MM.1S (cell line): ENCODE measurements around the gene KIRREL3.

Experiments used
- DNase-seq: peaks from one replicate; pipeline ENCODE4 v3.0.0-alpha.2; 2015
- H2AFZ ChIP-seq: fragments of 300-600 bp; sonication (generic); 2 replicates; pipeline ENCODE4 v1.6.0; 2016; ENCODE audit warnings: antibody characterized with exemption, low read length
- H3F3A ChIP-seq: fragments of 300-600 bp; sonication (generic); 2 replicates; pipeline ENCODE4 v1.6.1; 2016; ENCODE audit warnings: mild to moderate bottlenecking, antibody characterized with exemption, low read length, moderate library complexity, mixed read lengths; ENCODE audit not compliant: insufficient read depth
- H3K27ac ChIP-seq: fragments of 300-600 bp; sonication (generic); 2 replicates; pipeline ENCODE4 v1.5.1; 2016; ENCODE audit warnings: mild to moderate bottlenecking, low read length
- H3K27me3 ChIP-seq: fragments of 300-600 bp; sonication (generic); replicated peaks from 2 replicates; pipeline ENCODE4 v1.6.0; 2016; ENCODE audit warnings: low read length; ENCODE audit not compliant: insufficient read depth
- H3K36me3 ChIP-seq: fragments of 300-600 bp; sonication (generic); replicated peaks from 2 replicates; pipeline ENCODE4 v1.6.1; 2016; ENCODE audit warnings: mild to moderate bottlenecking, low read length, mixed read lengths; ENCODE audit not compliant: insufficient read depth
- H3K4me1 ChIP-seq: fragments of 300-600 bp; sonication (generic); 2 replicates; pipeline ENCODE4 v1.6.1; 2016; ENCODE audit warnings: low read length, mixed read lengths
- H3K4me2 ChIP-seq: fragments of 300-600 bp; sonication (generic); 2 replicates; pipeline ENCODE4 v1.6.0; 2016; ENCODE audit warnings: low read depth, low read length
- H3K4me3 ChIP-seq: fragments of 300-600 bp; sonication (generic); 2 replicates; pipeline ENCODE4 v1.5.1; 2016; ENCODE audit warnings: low read length, mixed read lengths
- H3K79me2 ChIP-seq: fragments of 300-600 bp; sonication (generic); 2 replicates; pipeline ENCODE4 v1.6.1; 2016; ENCODE audit warnings: mixed run types, low read length, mixed read lengths
- H3K9ac ChIP-seq: fragments of 300-600 bp; sonication (generic); 2 replicates; pipeline ENCODE4 v1.6.1; 2016; ENCODE audit warnings: low read length, mixed read lengths
- H3K9me2 ChIP-seq: fragments of 300-600 bp; sonication (generic); replicated peaks from 2 replicates; pipeline ENCODE4 v1.6.1; 2016; ENCODE audit warnings: mild to moderate bottlenecking, low read length, mixed read lengths; ENCODE audit not compliant: insufficient read depth
- H3K9me3 ChIP-seq: fragments of 300-600 bp; sonication (generic); replicated peaks from 2 replicates; pipeline ENCODE4 v1.6.1; 2016; ENCODE audit warnings: mild to moderate bottlenecking, low read length, mixed read lengths; ENCODE audit not compliant: insufficient read depth
- H4K20me1 ChIP-seq: fragments of 300-600 bp; sonication (generic); 2 replicates; pipeline ENCODE4 v1.6.1; 2016; ENCODE audit warnings: mild to moderate bottlenecking, low read length, moderate library complexity, mixed read lengths; ENCODE audit not compliant: insufficient read depth
- EZH2 ChIP-seq: fragments of 300-600 bp; sonication (generic); optimal IDR thresholded peaks from 2 replicates; pipeline ENCODE3; 2017; ENCODE audit warnings: low read depth, mild to moderate bottlenecking, antibody characterized with exemption, low read length, mixed read lengths
- EZH2phosphoT487 ChIP-seq: fragments of 300-600 bp; sonication (generic); IDR thresholded peaks from 2 replicates; pipeline ENCODE4 v1.6.1; 2018; ENCODE audit warnings: antibody characterized with exemption, low read length
- TF ChIP-seq, protein P1 (sequence below): fragments of 300-600 bp; sonication (generic); IDR thresholded peaks from 2 replicates; pipeline ENCODE4 v1.5.1; 2016; ENCODE audit warnings: antibody characterized with exemption, low read length, mixed read lengths

The KIRREL3 gene

DNA sequence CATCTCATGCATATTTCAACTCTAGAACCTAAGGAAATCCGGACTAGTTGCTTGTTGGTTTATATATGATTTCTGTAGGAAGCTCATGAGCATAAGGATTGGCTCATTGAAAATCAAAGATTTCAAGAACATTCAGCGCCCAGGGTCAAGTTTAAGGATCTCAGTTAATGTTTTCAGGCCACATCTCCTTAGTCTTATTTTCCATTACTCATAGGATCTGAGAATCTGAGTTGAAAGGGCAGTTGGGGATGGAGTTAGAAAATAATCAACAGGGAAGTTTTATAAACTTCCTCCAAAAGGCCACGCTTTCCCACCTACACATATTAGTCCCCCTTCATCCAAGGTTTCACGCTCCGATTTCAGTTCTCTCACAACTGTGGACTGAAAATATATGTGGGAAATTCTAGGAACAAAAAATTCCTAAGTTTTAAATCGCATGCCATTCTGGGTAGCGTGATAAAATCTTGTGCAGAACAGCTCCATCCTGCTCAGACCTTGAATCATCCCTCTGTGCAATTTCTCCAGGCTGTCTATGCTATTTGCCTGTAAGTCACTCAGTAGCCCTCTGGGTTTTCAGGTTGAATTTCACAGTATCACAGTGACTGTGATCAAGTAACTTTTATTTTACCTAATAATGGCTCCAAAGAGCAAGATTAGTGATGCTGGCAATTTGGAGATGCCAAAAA lies 160.2 kb downstream of the KIRREL3 start:
- DNase-seq = no peak
- H3K4me1 ChIP-seq = no peaks in the 10 kb centered on the region
- no peaks in the 10 kb centered on the region for H3K9me3 ChIP-seq
- H3K79me2 ChIP-seq = no peaks in the 10 kb centered on the region
- no peaks in the 10 kb centered on the region for H4K20me1 ChIP-seq
- no peak overlapping the region for H3K4me3 ChIP-seq
- H3K9me2 ChIP-seq = no peaks in the 10 kb centered on the region
- no peaks in the 10 kb centered on the region for H3K27me3 ChIP-seq
- no peak overlapping the region for H2AFZ ChIP-seq
- H3K9ac ChIP-seq = no peak overlapping the region
- H3F3A ChIP-seq = no peaks in the 10 kb centered on the region
- TF ChIP-seq EZH2phosphoT487 = no peak
- no peak for TF ChIP-seq EZH2
- TF ChIP-seq, protein P1, sequence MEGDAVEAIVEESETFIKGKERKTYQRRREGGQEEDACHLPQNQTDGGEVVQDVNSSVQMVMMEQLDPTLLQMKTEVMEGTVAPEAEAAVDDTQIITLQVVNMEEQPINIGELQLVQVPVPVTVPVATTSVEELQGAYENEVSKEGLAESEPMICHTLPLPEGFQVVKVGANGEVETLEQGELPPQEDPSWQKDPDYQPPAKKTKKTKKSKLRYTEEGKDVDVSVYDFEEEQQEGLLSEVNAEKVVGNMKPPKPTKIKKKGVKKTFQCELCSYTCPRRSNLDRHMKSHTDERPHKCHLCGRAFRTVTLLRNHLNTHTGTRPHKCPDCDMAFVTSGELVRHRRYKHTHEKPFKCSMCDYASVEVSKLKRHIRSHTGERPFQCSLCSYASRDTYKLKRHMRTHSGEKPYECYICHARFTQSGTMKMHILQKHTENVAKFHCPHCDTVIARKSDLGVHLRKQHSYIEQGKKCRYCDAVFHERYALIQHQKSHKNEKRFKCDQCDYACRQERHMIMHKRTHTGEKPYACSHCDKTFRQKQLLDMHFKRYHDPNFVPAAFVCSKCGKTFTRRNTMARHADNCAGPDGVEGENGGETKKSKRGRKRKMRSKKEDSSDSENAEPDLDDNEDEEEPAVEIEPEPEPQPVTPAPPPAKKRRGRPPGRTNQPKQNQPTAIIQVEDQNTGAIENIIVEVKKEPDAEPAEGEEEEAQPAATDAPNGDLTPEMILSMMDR = no peak
- H3K36me3 ChIP-seq = no peaks in the 10 kb centered on the region
- H3K27ac ChIP-seq = no peak overlapping the region
- H3K4me2 ChIP-seq = no peak overlapping the region

DNA sequence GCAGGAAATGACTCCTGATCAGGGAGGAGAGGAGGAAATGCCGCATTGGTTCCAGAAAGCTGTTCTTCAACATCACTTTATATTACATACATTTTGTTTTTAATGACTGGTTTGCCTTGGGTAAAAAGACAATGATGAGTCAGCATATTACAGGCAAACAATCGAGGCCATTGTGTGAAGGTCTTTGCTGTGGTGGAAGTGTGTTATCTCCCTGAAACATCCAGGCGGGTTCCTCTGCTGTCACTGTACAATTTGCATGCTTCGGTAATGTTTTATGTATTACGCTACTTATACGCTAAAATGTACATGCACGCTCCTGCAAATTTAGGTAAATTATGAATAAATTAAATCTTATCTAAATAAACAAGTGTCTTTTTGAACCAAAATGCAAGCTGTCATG lies 161.1 kb downstream of the KIRREL3 start:
- Histone ChIP-seq H3K4me1 (no peaks in the 10 kb centered on the region), H3K9me3 (no peaks in the 10 kb centered on the region), H3K4me3 (no peak overlapping the region), H3K4me2 (no peak overlapping the region), H3K36me3 (no peaks in the 10 kb centered on the region), H3K9me2 (no peaks in the 10 kb centered on the region), H3K27me3 (no peaks in the 10 kb centered on the region), H3K79me2 (no peaks in the 10 kb centered on the region), H3K9ac (no peak overlapping the region), H3K27ac (no peak overlapping the region), H2AFZ (no peak overlapping the region), H4K20me1 (no peaks in the 10 kb centered on the region), H3F3A (no peaks in the 10 kb centered on the region)
- TF ChIP-seq EZH2phosphoT487 (no peak), EZH2 (no peak)
- TF ChIP-seq, protein P1 = no peak
- DNase-seq = no peak

DNA sequence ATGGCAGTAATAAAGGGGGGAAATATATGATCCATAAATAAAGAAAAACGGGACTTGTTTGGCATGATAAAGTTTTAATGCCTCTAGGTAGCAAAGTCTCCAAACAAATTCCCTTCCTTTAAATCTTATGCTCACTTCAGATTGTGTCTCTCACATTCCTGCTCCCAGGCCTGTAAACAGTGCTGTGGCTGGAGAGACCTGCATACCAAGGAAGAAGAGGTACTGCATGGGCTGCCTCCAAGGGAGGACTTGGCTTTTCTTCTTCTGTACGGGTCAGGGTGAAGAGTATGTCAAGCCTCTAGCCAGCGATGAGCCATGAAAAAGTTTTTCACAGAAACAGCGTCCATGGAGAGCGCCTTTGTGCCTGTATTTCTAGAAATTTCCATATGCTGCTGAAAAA lies 161.8 kb downstream of the KIRREL3 start:
- TF ChIP-seq EZH2phosphoT487 (no peak), EZH2 (no peak)
- TF ChIP-seq, protein P1 = no peak
- Histone ChIP-seq H3K27ac (no peak overlapping the region), H3K9me3 (no peaks in the 10 kb centered on the region), H3K4me1 (no peaks in the 10 kb centered on the region), H3F3A (no peaks in the 10 kb centered on the region), H3K9ac (no peak overlapping the region), H3K36me3 (no peaks in the 10 kb centered on the region), H3K9me2 (no peaks in the 10 kb centered on the region), H3K4me3 (no peak overlapping the region), H3K4me2 (no peak overlapping the region), H2AFZ (no peak overlapping the region), H4K20me1 (no peaks in the 10 kb centered on the region), H3K27me3 (no peaks in the 10 kb centered on the region), H3K79me2 (no peaks in the 10 kb centered on the region)
- no peak for DNase-seq
